ENCODE results near the gene CD82.
A peak's percentile ranks its signal among the peaks of the same experiment; 100 is the strongest.

CD82 gene

GRCh38 chr11:44621784-44622183 lies 56.3 kb downstream of the CD82 start:
- DNase-seq = no peak

GRCh38 chr11:44622190-44622650 lies 56.8 kb downstream of the CD82 start:
- DNase-seq = no peak

- no peak for DNase-seq
Measured at GRCh38 chr11:44622721-44623258, 57.3 kb downstream of the CD82 start.

GRCh38 chr11:44623341-44623730 lies 57.9 kb downstream of the CD82 start:
- no peak for DNase-seq

- DNase-seq = no peak
Measured at GRCh38 chr11:44623731-44624491, 58.4 kb downstream of the CD82 start.

- no peak for DNase-seq
Measured at GRCh38 chr11:44624761-44625221, 59.3 kb downstream of the CD82 start.

- no peak for DNase-seq
Measured at GRCh38 chr11:44625759-44626523, 60.5 kb downstream of the CD82 start.

- DNase-seq = no peak
Measured at GRCh38 chr11:44626645-44627044, 61.2 kb downstream of the CD82 start.

- DNase-seq = no peak
Measured at GRCh38 chr11:44627165-44627789, 61.8 kb downstream of the CD82 start.

- DNase-seq = no peak
Measured at GRCh38 chr11:44627911-44628729, 62.7 kb downstream of the CD82 start.

GRCh38 chr11:44628730-44629700 lies 63.6 kb downstream of the CD82 start:
- DNase-seq = no peak

- no peak for DNase-seq
Measured at GRCh38 chr11:44629732-44630345, 64.4 kb downstream of the CD82 start.

- DNase-seq = no peak
Measured at GRCh38 chr11:44630511-44631210, 65.2 kb downstream of the CD82 start.

GRCh38 chr11:44631831-44632230 lies 66.4 kb downstream of the CD82 start:
- no peak for DNase-seq

GRCh38 chr11:44632466-44633123 lies 67.1 kb downstream of the CD82 start:
- DNase-seq = peak; percentile 20

- no peak for DNase-seq
Measured at GRCh38 chr11:44633641-44634040, 68.2 kb downstream of the CD82 start.

GRCh38 chr11:44634401-44635281 lies 69.2 kb downstream of the CD82 start:
- no peak for DNase-seq

GRCh38 chr11:44637487-44637886 lies 72.0 kb downstream of the CD82 start:
- no peak for DNase-seq
